SU-DHL-6 (cell line): ENCODE results near the gene FBXW8.

Experiments used
- H2AFZ ChIP-seq: fragments of 200-600 bp; sonication (generic); 2 replicates; pipeline ENCODE4 v1.6.1; 2014; ENCODE audit warnings: low read depth, mild to moderate bottlenecking, moderate library complexity, mixed read lengths, antibody characterized with exemption, low read length; ENCODE audit not compliant: severe bottlenecking
- H3F3A ChIP-seq: fragments of 200-600 bp; shearing (Covaris generic); 2 replicates; pipeline ENCODE4 v1.6.0; 2016; ENCODE audit warnings: antibody characterized with exemption, mild to moderate bottlenecking; ENCODE audit not compliant: insufficient read depth
- H3K27ac ChIP-seq: fragments of 200-600 bp; sonication (generic); 2 replicates; pipeline ENCODE4 v1.5.1; 2016; ENCODE audit warnings: low read depth, mild to moderate bottlenecking, low read length, moderate library complexity, mixed read lengths
- H3K27me3 ChIP-seq: fragments of 200-600 bp; sonication (generic), shearing (Covaris generic); 2 replicates; pipeline ENCODE4 v1.6.0; 2014; ENCODE audit warnings: mild to moderate bottlenecking, low read length
- H3K36me3 ChIP-seq: fragments of 200-600 bp; sonication (generic); 2 replicates; pipeline ENCODE4 v1.6.1; 2014; ENCODE audit warnings: mild to moderate bottlenecking, low read length, mixed read lengths
- H3K4me2 ChIP-seq: fragments of 300-600, 200-600 bp; shearing (Covaris generic), sonication (generic); 2 replicates; pipeline ENCODE4 v1.6.0; 2014; ENCODE audit warnings: low read length, low read depth, mild to moderate bottlenecking; ENCODE audit not compliant: poor library complexity, severe bottlenecking
- H3K4me3 ChIP-seq: fragments of 200-600 bp; sonication (generic); 2 replicates; pipeline ENCODE4 v1.5.1; 2014; ENCODE audit warnings: antibody characterized with exemption, low read length, mild to moderate bottlenecking, mixed read lengths; ENCODE audit not compliant: insufficient read depth, poor library complexity, severe bottlenecking
- H3K79me2 ChIP-seq: fragments of 200-600 bp; sonication (generic); 2 replicates; pipeline ENCODE4 v1.6.1; 2014; ENCODE audit warnings: mild to moderate bottlenecking, low read length, moderate library complexity; ENCODE audit not compliant: insufficient read depth
- H3K9ac ChIP-seq: fragments of 200-600 bp; sonication (generic); 2 replicates; pipeline ENCODE4 v1.7.0; 2014; ENCODE audit warnings: mild to moderate bottlenecking, low read length
- H3K9me2 ChIP-seq: fragments of 200-600 bp; sonication (generic); replicated peaks from 2 replicates; pipeline ENCODE4 v1.6.1; 2014; ENCODE audit warnings: low read length; ENCODE audit not compliant: insufficient read depth
- H3K9me3 ChIP-seq: fragments of 200-600 bp; sonication (generic); 2 replicates; pipeline ENCODE4 v1.6.1; 2014; ENCODE audit warnings: low read length, mixed read lengths; ENCODE audit not compliant: insufficient read depth
- H4K20me1 ChIP-seq: fragments of 200-600 bp; sonication (generic); 2 replicates; pipeline ENCODE4 v1.6.1; 2014; ENCODE audit warnings: low read depth, mild to moderate bottlenecking, antibody characterized with exemption, low read length, moderate library complexity, mixed read lengths
- EZH2phosphoT487 ChIP-seq: fragments of 200-600 bp; sonication (generic), shearing (Covaris generic); conservative IDR thresholded peaks from 2 replicates; pipeline ENCODE4 v1.6.1; 2018; ENCODE audit warnings: mild to moderate bottlenecking, antibody characterized with exemption, low read length, moderate library complexity, mixed read lengths
- TF ChIP-seq, protein P1 (sequence below): fragments of 200-600 bp; sonication (generic); IDR thresholded peaks from one replicate; pipeline ENCODE4 v1.5.1; 2017; ENCODE audit warnings: antibody characterized with exemption, mild to moderate bottlenecking, low read length, moderate library complexity; ENCODE audit not compliant: insufficient read depth, poor library complexity, severe bottlenecking

FBXW8 gene

DNA sequence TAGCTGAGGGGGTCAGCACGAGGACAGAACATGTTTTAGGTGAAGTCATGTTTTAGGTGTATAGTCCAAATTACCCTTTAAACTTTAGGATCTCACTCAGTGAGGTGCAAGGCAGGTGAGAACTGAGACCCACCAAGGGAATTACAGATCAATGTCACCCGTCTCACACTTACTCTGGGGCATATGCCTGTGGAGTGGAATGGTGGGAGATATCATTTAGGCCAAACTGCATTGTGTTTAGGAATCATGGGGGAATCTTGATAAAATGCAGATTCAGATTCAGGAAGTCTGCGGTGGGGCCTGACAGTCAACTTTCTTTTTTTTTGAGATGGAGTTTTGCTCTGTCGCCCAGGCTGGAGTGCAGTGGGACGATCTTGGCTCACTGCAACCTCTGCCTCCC is 17.8 kb downstream of the FBXW8 start:
- Histone ChIP-seq H3K4me2 (no peak overlapping the region), H3K9ac (no peak overlapping the region), H3K4me3 (no peak overlapping the region), H3K9me3 (no peaks in the 10 kb centered on the region), H2AFZ (no peak overlapping the region), H3K27ac (no peak overlapping the region), H3K9me2 (no peaks in the 10 kb centered on the region), H3K36me3 (peaks cover 6% of the 10 kb centered on the region; the same call in 1 of the 2 replicates), H3K27me3 (no peaks in the 10 kb centered on the region), H3F3A (peaks cover 8% of the 10 kb centered on the region; the same call in 1 of the 2 replicates), H4K20me1 (peaks cover 8% of the 10 kb centered on the region; the same call in 1 of the 2 replicates), H3K79me2 (peaks cover 27% of the 10 kb centered on the region; the same call in 1 of the 2 replicates)
- TF ChIP-seq, protein P1, sequence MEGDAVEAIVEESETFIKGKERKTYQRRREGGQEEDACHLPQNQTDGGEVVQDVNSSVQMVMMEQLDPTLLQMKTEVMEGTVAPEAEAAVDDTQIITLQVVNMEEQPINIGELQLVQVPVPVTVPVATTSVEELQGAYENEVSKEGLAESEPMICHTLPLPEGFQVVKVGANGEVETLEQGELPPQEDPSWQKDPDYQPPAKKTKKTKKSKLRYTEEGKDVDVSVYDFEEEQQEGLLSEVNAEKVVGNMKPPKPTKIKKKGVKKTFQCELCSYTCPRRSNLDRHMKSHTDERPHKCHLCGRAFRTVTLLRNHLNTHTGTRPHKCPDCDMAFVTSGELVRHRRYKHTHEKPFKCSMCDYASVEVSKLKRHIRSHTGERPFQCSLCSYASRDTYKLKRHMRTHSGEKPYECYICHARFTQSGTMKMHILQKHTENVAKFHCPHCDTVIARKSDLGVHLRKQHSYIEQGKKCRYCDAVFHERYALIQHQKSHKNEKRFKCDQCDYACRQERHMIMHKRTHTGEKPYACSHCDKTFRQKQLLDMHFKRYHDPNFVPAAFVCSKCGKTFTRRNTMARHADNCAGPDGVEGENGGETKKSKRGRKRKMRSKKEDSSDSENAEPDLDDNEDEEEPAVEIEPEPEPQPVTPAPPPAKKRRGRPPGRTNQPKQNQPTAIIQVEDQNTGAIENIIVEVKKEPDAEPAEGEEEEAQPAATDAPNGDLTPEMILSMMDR: no peak
- no peak for TF ChIP-seq EZH2phosphoT487

GRCh38 chr12:116929885-116930284 is 19.1 kb downstream of the FBXW8 start:
- no peak overlapping the region for H3K4me3 ChIP-seq
- H3K4me2 ChIP-seq: no peak overlapping the region
- H3F3A ChIP-seq: peaks cover 11% of the 10 kb centered on the region; the same call in 1 of the 2 replicates
- H3K36me3 ChIP-seq: peaks cover 14% of the 10 kb centered on the region; the same call in 1 of the 2 replicates
- no peaks in the 10 kb centered on the region for H3K9me3 ChIP-seq
- no peak overlapping the region for H3K27ac ChIP-seq
- no peaks in the 10 kb centered on the region for H3K9me2 ChIP-seq
- no peaks in the 10 kb centered on the region for H3K27me3 ChIP-seq
- TF ChIP-seq, protein P1: no peak
- H3K79me2 ChIP-seq: peaks cover 32% of the 10 kb centered on the region; the same call in 1 of the 2 replicates
- H2AFZ ChIP-seq: no peak overlapping the region
- no peak overlapping the region for H3K9ac ChIP-seq
- 0 out of 2 replicates have a peak, but pooled peaks cover 8% of the 10 kb centered on the region for H4K20me1 ChIP-seq

- no peaks in the 10 kb centered on the region for H4K20me1 ChIP-seq
- H3K4me2 ChIP-seq: no peak overlapping the region
Measured at GRCh38 chr12:116931665-116932064, 20.9 kb downstream of the FBXW8 start.

More at GRCh38 chr12:116931665-116932064, 20.9 kb downstream of the FBXW8 start:
- no peak overlapping the region for H3K27ac ChIP-seq
- no peak overlapping the region for H3K9ac ChIP-seq
- H3K36me3 ChIP-seq: peaks cover 18% of the 10 kb centered on the region; the same call in 1 of the 2 replicates
- H3K27me3 ChIP-seq: no peaks in the 10 kb centered on the region
- H3K9me3 ChIP-seq: no peaks in the 10 kb centered on the region
- H3F3A ChIP-seq: peaks cover 11% of the 10 kb centered on the region; the same call in 1 of the 2 replicates
- H3K9me2 ChIP-seq: no peaks in the 10 kb centered on the region
- H2AFZ ChIP-seq: no peak overlapping the region
- H3K4me3 ChIP-seq: no peak overlapping the region
- peaks cover 27% of the 10 kb centered on the region; the same call in 1 of the 2 replicates for H3K79me2 ChIP-seq
- no peak for TF ChIP-seq EZH2phosphoT487
- TF ChIP-seq, protein P1: no peak
